OCI-LY1 (cell line): ENCODE measurements around the gene PTPN12.

ENCODE experiments used
- H2AFZ ChIP-seq: fragments of 200-600 bp; sonication (generic), shearing (Covaris generic); 2 replicates; pipeline ENCODE4 v1.6.0; 2014; ENCODE audit warnings: antibody characterized with exemption, mild to moderate bottlenecking, low read length
- H3F3A ChIP-seq: fragments of 200-600 bp; sonication (generic), shearing (Covaris generic); 2 replicates; pipeline ENCODE4 v1.6.0; 2014; ENCODE audit warnings: mild to moderate bottlenecking, antibody characterized with exemption, low read length, moderate library complexity; ENCODE audit not compliant: insufficient read depth
- H3K27ac ChIP-seq: fragments of 200-600 bp; sonication (generic); 2 replicates; pipeline ENCODE4 v1.5.1; 2014; ENCODE audit warnings: low read length, mixed run types, mild to moderate bottlenecking, low read depth; ENCODE audit not compliant: poor library complexity, severe bottlenecking
- H3K27me3 ChIP-seq: fragments of 200-600 bp; sonication (generic); 2 replicates; pipeline ENCODE4 v1.6.0; 2014; ENCODE audit warnings: antibody characterized with exemption, mild to moderate bottlenecking, low read length, moderate library complexity; ENCODE audit not compliant: insufficient read depth
- H3K36me3 ChIP-seq: fragments of 200-600 bp; sonication (generic); 2 replicates; pipeline ENCODE4 v1.6.1; 2014; ENCODE audit warnings: mild to moderate bottlenecking, antibody characterized with exemption, low read length, moderate library complexity, mixed read lengths; ENCODE audit not compliant: insufficient read depth
- H3K4me1 ChIP-seq: fragments of 200-600 bp; sonication (generic); 2 replicates; pipeline ENCODE4 v1.5.1; 2014; ENCODE audit warnings: mild to moderate bottlenecking, low read length, moderate library complexity; ENCODE audit not compliant: insufficient read depth, severe bottlenecking
- H3K4me2 ChIP-seq: fragments of 200-600 bp; sonication (generic), shearing (Covaris generic); 2 replicates; pipeline ENCODE4 v1.6.1; 2014; ENCODE audit warnings: low read length
- H3K4me3 ChIP-seq: fragments of 200-600 bp; sonication (generic); 2 replicates; pipeline ENCODE4 v1.5.1; 2014; ENCODE audit warnings: low read length, low read depth, mild to moderate bottlenecking, mixed read lengths; ENCODE audit not compliant: poor library complexity, severe bottlenecking
- H3K79me2 ChIP-seq: fragments of 200-600 bp; shearing (Covaris generic); 2 replicates; pipeline ENCODE4 v1.6.1; 2016; ENCODE audit warnings: mixed run types, low read length, mixed read lengths; ENCODE audit not compliant: insufficient read depth
- H3K9ac ChIP-seq: fragments of 200-600 bp; sonication (generic), shearing (Covaris generic); 2 replicates; pipeline ENCODE4 v1.6.1; 2014; ENCODE audit warnings: mild to moderate bottlenecking, low read length, mixed read lengths
- H3K9me2 ChIP-seq: fragments of 200-600 bp; sonication (generic), shearing (Covaris generic); 2 replicates; pipeline ENCODE4 v1.6.1; 2014; ENCODE audit warnings: low read depth, mild to moderate bottlenecking, low read length, mixed read lengths
- H3K9me3 ChIP-seq: fragments of 200-600 bp; shearing (Covaris generic); 2 replicates; pipeline ENCODE4 v1.6.1; 2014; ENCODE audit warnings: low read length, mixed read lengths
- H4K20me1 ChIP-seq: fragments of 200-600 bp; sonication (generic), shearing (Covaris generic); 2 replicates; pipeline ENCODE4 v1.6.0; 2016; ENCODE audit warnings: mild to moderate bottlenecking, low read length; ENCODE audit not compliant: insufficient read depth
- EZH2 ChIP-seq: fragments of 200-600 bp; sonication (generic), shearing (Covaris generic); IDR thresholded peaks from 2 replicates; pipeline ENCODE4 v1.8.0; 2017; ENCODE audit warnings: borderline replicate concordance, mixed run types, mild to moderate bottlenecking, antibody characterized with exemption, low read length, moderate library complexity, mixed read lengths
- TF ChIP-seq, protein P1 (sequence below): fragments of 200-600 bp; sonication (generic), shearing (Covaris generic); IDR thresholded peaks from 2 replicates; pipeline ENCODE4 v1.5.1; 2017; ENCODE audit warnings: mild to moderate bottlenecking, antibody characterized with exemption, low read length, moderate library complexity, mixed read lengths

The PTPN12 gene

DNA sequence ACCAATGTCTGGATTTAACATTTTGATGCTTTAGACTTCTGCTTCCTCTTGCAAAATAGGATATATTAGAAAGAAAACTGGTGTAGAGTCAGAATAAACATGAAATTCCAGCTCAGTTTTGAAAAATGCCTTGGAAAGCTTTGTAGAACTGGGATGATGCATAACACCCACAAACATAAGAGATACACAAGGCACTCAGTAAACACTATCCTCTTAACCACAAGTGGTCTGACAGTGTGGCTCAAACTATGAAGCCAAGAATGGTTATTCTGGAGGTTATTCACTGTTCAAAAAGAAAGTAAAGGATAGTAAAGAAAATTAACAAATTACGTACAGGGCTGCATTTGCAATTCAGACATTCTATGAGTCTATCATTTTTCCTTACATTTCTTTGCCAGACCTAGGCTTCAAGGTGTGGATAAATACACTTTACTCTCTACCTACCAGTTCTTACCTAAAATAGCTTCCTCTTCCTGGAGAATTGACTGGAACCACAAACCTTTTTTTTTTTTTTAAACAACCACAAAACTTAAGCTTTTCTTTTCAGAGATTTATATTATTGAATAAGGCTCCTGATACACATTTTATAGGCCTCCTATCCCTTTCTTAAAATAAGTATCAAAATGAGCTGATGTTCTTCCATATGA is 150.1 kb downstream of the PTPN12 start:
- Histone ChIP-seq H3K4me2 (no peak overlapping the region), H3K27ac (no peak overlapping the region), H4K20me1 (no peaks in the 10 kb centered on the region), H3K4me1 (peaks cover 12% of the 10 kb centered on the region), H3K79me2 (peaks cover 27% of the 10 kb centered on the region), H3K4me3 (no peak overlapping the region), H3K9ac (no peak overlapping the region), H3F3A (no peaks in the 10 kb centered on the region), H3K27me3 (no peaks in the 10 kb centered on the region), H3K9me2 (no peaks in the 10 kb centered on the region), H3K9me3 (no peaks in the 10 kb centered on the region), H3K36me3 (peaks cover 85% of the 10 kb centered on the region), H2AFZ (no peak overlapping the region)
- TF ChIP-seq, protein P1, sequence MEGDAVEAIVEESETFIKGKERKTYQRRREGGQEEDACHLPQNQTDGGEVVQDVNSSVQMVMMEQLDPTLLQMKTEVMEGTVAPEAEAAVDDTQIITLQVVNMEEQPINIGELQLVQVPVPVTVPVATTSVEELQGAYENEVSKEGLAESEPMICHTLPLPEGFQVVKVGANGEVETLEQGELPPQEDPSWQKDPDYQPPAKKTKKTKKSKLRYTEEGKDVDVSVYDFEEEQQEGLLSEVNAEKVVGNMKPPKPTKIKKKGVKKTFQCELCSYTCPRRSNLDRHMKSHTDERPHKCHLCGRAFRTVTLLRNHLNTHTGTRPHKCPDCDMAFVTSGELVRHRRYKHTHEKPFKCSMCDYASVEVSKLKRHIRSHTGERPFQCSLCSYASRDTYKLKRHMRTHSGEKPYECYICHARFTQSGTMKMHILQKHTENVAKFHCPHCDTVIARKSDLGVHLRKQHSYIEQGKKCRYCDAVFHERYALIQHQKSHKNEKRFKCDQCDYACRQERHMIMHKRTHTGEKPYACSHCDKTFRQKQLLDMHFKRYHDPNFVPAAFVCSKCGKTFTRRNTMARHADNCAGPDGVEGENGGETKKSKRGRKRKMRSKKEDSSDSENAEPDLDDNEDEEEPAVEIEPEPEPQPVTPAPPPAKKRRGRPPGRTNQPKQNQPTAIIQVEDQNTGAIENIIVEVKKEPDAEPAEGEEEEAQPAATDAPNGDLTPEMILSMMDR, result no peak
- TF ChIP-seq EZH2, result no peak

DNA sequence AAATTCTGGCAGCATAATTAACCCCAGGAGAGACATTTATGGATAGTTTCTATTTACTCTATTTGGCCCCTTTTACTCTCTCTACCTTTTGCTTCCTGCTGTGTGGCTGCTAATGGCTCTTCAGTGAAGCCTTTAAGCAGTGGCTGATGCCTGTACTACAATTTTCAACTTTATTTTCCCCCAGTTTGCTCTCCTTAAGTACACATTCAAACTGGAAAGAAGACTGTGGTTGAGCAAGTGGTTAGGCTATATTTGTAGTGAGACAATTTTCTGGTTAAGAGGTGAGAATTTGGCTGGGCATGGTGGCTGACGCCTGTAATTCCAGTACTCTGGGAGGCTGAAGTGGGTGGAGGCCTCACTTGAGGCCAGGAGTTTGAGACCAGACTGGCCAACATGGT is 150.7 kb downstream of the PTPN12 start:
- TF ChIP-seq EZH2, result no peak
- TF ChIP-seq, protein P1, result no peak
- Histone ChIP-seq H3K9me3 (no peaks in the 10 kb centered on the region), H2AFZ (no peak overlapping the region), H3K27me3 (no peaks in the 10 kb centered on the region), H3K79me2 (peaks cover 30% of the 10 kb centered on the region), H3K36me3 (peaks cover 84% of the 10 kb centered on the region), H3K9me2 (no peaks in the 10 kb centered on the region), H3K4me1 (peaks cover 12% of the 10 kb centered on the region), H3K9ac (no peak overlapping the region), H3F3A (no peaks in the 10 kb centered on the region), H3K4me2 (no peak overlapping the region), H4K20me1 (no peaks in the 10 kb centered on the region), H3K27ac (no peak overlapping the region), H3K4me3 (no peak overlapping the region)
